BE2C (cell line): ENCODE data around the gene RNF187.

Experiments
- DNase-seq: peaks from one replicate; pipeline ENCODE4 v3.0.0-alpha.2; 2020
- H3K27me3 ChIP-seq: fragments of 250-450 bp; sonication (Bioruptor Pico); 2 replicates; pipeline ENCODE4 v1.5.1; 2020; ENCODE audit warnings: mild to moderate bottlenecking
- H3K36me3 ChIP-seq: fragments of 250-450 bp; sonication (Bioruptor Pico); 2 replicates; pipeline ENCODE4 v1.5.1; 2020; ENCODE audit warnings: mild to moderate bottlenecking
- H3K4me1 ChIP-seq: fragments of 250-450 bp; sonication (Bioruptor Pico); 2 replicates; pipeline ENCODE4 v1.5.1; 2020
- H3K4me3 ChIP-seq: 2 replicates; pipeline ENCODE4 v1.5.1; 2011; ENCODE audit warnings: low read depth, low read length
- H3K9me3 ChIP-seq: fragments of 250-450 bp; sonication (Bioruptor Pico); 2 replicates; pipeline ENCODE4 v1.5.1; 2020
- CTCF ChIP-seq: IDR thresholded peaks from 2 replicates; pipeline ENCODE4 v1.5.1; 2012; ENCODE audit warnings: mild to moderate bottlenecking, low read depth, low read length

RNF187 gene

GRCh38 chr1:228445843-228446650 lies 41.1 kb upstream of the RNF187 start:
- no peaks in the 10 kb centered on the region for H3K36me3 ChIP-seq
- H3K4me3 ChIP-seq, result peak overlapping the region; percentile 64
- H3K9me3 ChIP-seq, result no peaks in the 10 kb centered on the region
- H3K27me3 ChIP-seq, result peaks cover 4% of the 10 kb centered on the region
- DNase-seq, result peak; percentile 37
- no peak for TF ChIP-seq CTCF
- H3K4me1 ChIP-seq, result peaks cover 3% of the 10 kb centered on the region; the same call in 1 of the 2 replicates

GRCh38 chr1:228446852-228447251 lies 40.3 kb upstream of the RNF187 start:
- H3K9me3 ChIP-seq, result no peaks in the 10 kb centered on the region
- TF ChIP-seq CTCF, result no peak
- H3K4me3 ChIP-seq, result no peak overlapping the region
- DNase-seq, result no peak
- H3K27me3 ChIP-seq, result peaks cover 4% of the 10 kb centered on the region
- H3K4me1 ChIP-seq, result peaks cover 3% of the 10 kb centered on the region; the same call in 1 of the 2 replicates
- no peaks in the 10 kb centered on the region for H3K36me3 ChIP-seq

- H3K36me3 ChIP-seq, result no peaks in the 10 kb centered on the region
- no peak for TF ChIP-seq CTCF
- peaks cover 3% of the 10 kb centered on the region; the same call in 1 of the 2 replicates for H3K4me1 ChIP-seq
- H3K4me3 ChIP-seq, result no peak overlapping the region
- H3K27me3 ChIP-seq, result peaks cover 4% of the 10 kb centered on the region
- no peak for DNase-seq
- H3K9me3 ChIP-seq, result no peaks in the 10 kb centered on the region
Measured at GRCh38 chr1:228448372-228448771, 38.8 kb upstream of the RNF187 start.

GRCh38 chr1:228450200-228450599 lies 37.0 kb upstream of the RNF187 start:
- Histone ChIP-seq H3K9me3 (no peaks in the 10 kb centered on the region), H3K27me3 (peaks cover 4% of the 10 kb centered on the region), H3K4me3 (no peak overlapping the region), H3K4me1 (peaks cover 3% of the 10 kb centered on the region; the same call in 1 of the 2 replicates), H3K36me3 (peaks cover 8% of the 10 kb centered on the region)
- no peak for DNase-seq
- TF ChIP-seq CTCF, result no peak

GRCh38 chr1:228452194-228453021 lies 34.8 kb upstream of the RNF187 start:
- DNase-seq, result no peak
- no peak overlapping the region for H3K4me3 ChIP-seq

More at GRCh38 chr1:228452194-228453021, 34.8 kb upstream of the RNF187 start:
- no peaks in the 10 kb centered on the region for H3K27me3 ChIP-seq
- TF ChIP-seq CTCF, result no peak
- peaks cover 8% of the 10 kb centered on the region for H3K36me3 ChIP-seq
- H3K9me3 ChIP-seq, result no peaks in the 10 kb centered on the region
- no peaks in the 10 kb centered on the region for H3K4me1 ChIP-seq
